Gastroesophageal sphincter (tissue), 3 donors: ENCODE results near the gene FIGLA.

Source experiments
- POLR2A ChIP-seq, 2 donors: fragments of 450-650 bp; IDR thresholded peaks; one replicate each; pipeline ENCODE4 v1.6.1; 2017; ENCODE audit warnings: antibody characterized with exemption in 2 of 2, mild to moderate bottlenecking in 2 of 2, moderate library complexity in 1 of 2
- TF ChIP-seq, protein P1 (sequence below), 4 experiments: fragments of 200-600 bp in 2 of 4; fragments of 450-650 bp in 2 of 4; sonication (generic) in 1 of 4; IDR thresholded peaks; one replicate each; pipeline ENCODE4 v1.5.1; 2017 to 2019; ENCODE audit warnings: antibody characterized with exemption in 4 of 4, mild to moderate bottlenecking in 2 of 4, moderate library complexity in 2 of 4

DNA sequence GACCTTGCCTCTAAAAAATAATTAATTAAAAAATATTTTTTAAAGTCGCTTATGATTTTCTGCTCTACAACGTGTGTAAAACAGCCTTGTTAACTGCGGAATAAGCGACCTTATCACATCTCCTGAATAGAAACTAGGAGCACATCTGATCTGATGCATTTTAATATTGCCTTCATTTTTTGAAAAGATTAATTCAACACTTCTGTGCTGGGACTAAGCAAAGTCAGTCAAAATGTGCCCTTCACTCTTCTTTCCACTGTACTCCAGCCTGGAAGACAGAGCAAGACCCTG, 17.3 kb upstream of the FIGLA start:
- TF ChIP-seq, protein P1, sequence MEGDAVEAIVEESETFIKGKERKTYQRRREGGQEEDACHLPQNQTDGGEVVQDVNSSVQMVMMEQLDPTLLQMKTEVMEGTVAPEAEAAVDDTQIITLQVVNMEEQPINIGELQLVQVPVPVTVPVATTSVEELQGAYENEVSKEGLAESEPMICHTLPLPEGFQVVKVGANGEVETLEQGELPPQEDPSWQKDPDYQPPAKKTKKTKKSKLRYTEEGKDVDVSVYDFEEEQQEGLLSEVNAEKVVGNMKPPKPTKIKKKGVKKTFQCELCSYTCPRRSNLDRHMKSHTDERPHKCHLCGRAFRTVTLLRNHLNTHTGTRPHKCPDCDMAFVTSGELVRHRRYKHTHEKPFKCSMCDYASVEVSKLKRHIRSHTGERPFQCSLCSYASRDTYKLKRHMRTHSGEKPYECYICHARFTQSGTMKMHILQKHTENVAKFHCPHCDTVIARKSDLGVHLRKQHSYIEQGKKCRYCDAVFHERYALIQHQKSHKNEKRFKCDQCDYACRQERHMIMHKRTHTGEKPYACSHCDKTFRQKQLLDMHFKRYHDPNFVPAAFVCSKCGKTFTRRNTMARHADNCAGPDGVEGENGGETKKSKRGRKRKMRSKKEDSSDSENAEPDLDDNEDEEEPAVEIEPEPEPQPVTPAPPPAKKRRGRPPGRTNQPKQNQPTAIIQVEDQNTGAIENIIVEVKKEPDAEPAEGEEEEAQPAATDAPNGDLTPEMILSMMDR (IDR thresholded peaks at IDR 0.05): no peak
- TF ChIP-seq POLR2A (IDR thresholded peaks at IDR 0.05): no peak
